ENCODE data around the gene MAIP1. TPM values are rescaled to one million over a fixed set of nuclear protein-coding genes. Genes with fewer than 3 reads are reported as not detected.

The MAIP1 gene
- total RNA-seq, 1 experiment from 2014 or later: 23.5 TPM

GRCh38 chr2:199983534-199983933 is 28.2 kb downstream of the MAIP1 start:
- Histone ChIP-seq H3K4me3 (no peak overlapping the region), H3K9me3 (ENCODE audit: insufficient read depth, low read depth) (no peaks in the 10 kb centered on the region), H3K79me2 (ENCODE audit: low read depth) (no peaks in the 10 kb centered on the region), H3K27ac (no peak overlapping the region), H3K36me3 (ENCODE audit: low read depth) (no peaks in the 10 kb centered on the region), H4K20me1 (ENCODE audit: insufficient read depth) (no peaks in the 10 kb centered on the region), H3K9me2 (ENCODE audit: insufficient read depth) (peaks cover 4% of the 10 kb centered on the region; the same call in 1 of the 2 replicates), H3K4me2 (no peak overlapping the region), H3K4me1 (replicated peaks; ENCODE audit: insufficient read depth) (peaks cover 15% of the 10 kb centered on the region), H3K27me3 (ENCODE audit: insufficient read depth, low read depth) (no peaks in the 10 kb centered on the region), H3F3A (ENCODE audit: insufficient read depth, low read depth) (peaks cover 5% of the 10 kb centered on the region), H2AFZ (no peak overlapping the region)
- CTCF ChIA-PET: no interaction called here
- no TSS peak for BruUV-seq (replicated peaks)
- no peak for DNase-seq
- intact Hi-C loops (cut with micrococcal nuclease; ENCODE audit: unreplicated experiment): loop anchor here (5.0 kb wide), 1 partner anchor 544 kb away; the partner anchor contains the start of gene SGO2
- POLR2A ChIA-PET (ENCODE audit: unreplicated experiment): no interaction called here
- TF ChIP-seq CTCF (conservative IDR thresholded peaks at IDR 0.05) (no peak), EZH2 (IDR thresholded peaks at IDR 0.05; ENCODE audit: low read depth) (no peak)

- TF ChIP-seq EZH2 (IDR thresholded peaks at IDR 0.05; ENCODE audit: low read depth) (no peak), CTCF (conservative IDR thresholded peaks at IDR 0.05) (no peak)
- no peak overlapping the region for H2AFZ ChIP-seq
- no peak overlapping the region for H3K4me2 ChIP-seq
- intact Hi-C loops (cut with micrococcal nuclease; ENCODE audit: unreplicated experiment): loop anchor here (2.0 to 5.0 kb wide), 2 partner anchors 323 to 543 kb away; partner anchors contain the start of genes SGO2 and SPATS2L
- H4K20me1 ChIP-seq (ENCODE audit: insufficient read depth): no peaks in the 10 kb centered on the region
- H3K36me3 ChIP-seq (ENCODE audit: low read depth): no peaks in the 10 kb centered on the region
- no peak for DNase-seq
- H3K9me2 ChIP-seq (ENCODE audit: insufficient read depth): peaks cover 4% of the 10 kb centered on the region; the same call in 1 of the 2 replicates
- H3K27ac ChIP-seq: no peak overlapping the region
- no peaks in the 10 kb centered on the region for H3K27me3 ChIP-seq (ENCODE audit: insufficient read depth, low read depth)
- H3K9me3 ChIP-seq (ENCODE audit: insufficient read depth, low read depth): no peaks in the 10 kb centered on the region
- H3K4me3 ChIP-seq: no peak overlapping the region
- POLR2A ChIA-PET (ENCODE audit: unreplicated experiment): no interaction called here
- CTCF ChIA-PET: no interaction called here
- peaks cover 8% of the 10 kb centered on the region for H3K4me1 ChIP-seq (replicated peaks; ENCODE audit: insufficient read depth)
- BruUV-seq (replicated peaks): no TSS peak
- H3K79me2 ChIP-seq (ENCODE audit: low read depth): no peaks in the 10 kb centered on the region
- H3F3A ChIP-seq (ENCODE audit: insufficient read depth, low read depth): no peaks in the 10 kb centered on the region
Measured at GRCh38 chr2:199984159-199984558, 28.8 kb downstream of the MAIP1 start.

- Histone ChIP-seq H2AFZ (no peak overlapping the region), H4K20me1 (ENCODE audit: insufficient read depth) (no peaks in the 10 kb centered on the region), H3K27ac (no peak overlapping the region), H3K4me1 (replicated peaks; ENCODE audit: insufficient read depth) (peaks cover 2% of the 10 kb centered on the region), H3K9me3 (ENCODE audit: insufficient read depth, low read depth) (no peaks in the 10 kb centered on the region), H3K36me3 (ENCODE audit: low read depth) (no peaks in the 10 kb centered on the region), H3K79me2 (ENCODE audit: low read depth) (no peaks in the 10 kb centered on the region), H3K9me2 (ENCODE audit: insufficient read depth) (peaks cover 4% of the 10 kb centered on the region; the same call in 1 of the 2 replicates), H3K4me2 (no peak overlapping the region), H3K4me3 (no peak overlapping the region), H3K27me3 (ENCODE audit: insufficient read depth, low read depth) (no peaks in the 10 kb centered on the region), H3F3A (ENCODE audit: insufficient read depth, low read depth) (no peaks in the 10 kb centered on the region)
- no peak for TF ChIP-seq CTCF (conservative IDR thresholded peaks at IDR 0.05)
- no peak for TF ChIP-seq EZH2 (IDR thresholded peaks at IDR 0.05; ENCODE audit: low read depth)
- CTCF ChIA-PET: no interaction called here
- no TSS peak for BruUV-seq (replicated peaks)
- intact Hi-C loops (cut with micrococcal nuclease; ENCODE audit: unreplicated experiment): loop anchor here (2.0 to 5.0 kb wide), 2 partner anchors 322 to 543 kb away; partner anchors contain the start of genes SGO2 and SPATS2L
- DNase-seq: no peak
- POLR2A ChIA-PET (ENCODE audit: unreplicated experiment): no interaction called here
Measured at GRCh38 chr2:199984755-199985154, 29.4 kb downstream of the MAIP1 start.

Measured in PC-9 (cell line).